Heart left ventricle (tissue), 13 donors: ENCODE results near the gene ZBTB7C.

Experiments used
- CTCF ChIP-seq, 12 donors: fragments of 200-600 bp; sonication (generic) in 4 of 12; IDR thresholded peaks; one replicate each; pipeline versions ENCODE4 v1.5.0 to v1.8.0; 2018 to 2022; ENCODE audit warnings: antibody characterized with exemption in 12 of 12, mild to moderate bottlenecking in 5 of 12
- POLR2A ChIP-seq, 2 donors: fragments of 450-650 bp; IDR thresholded peaks; one replicate each; pipeline ENCODE4 v1.6.1; 2017; ENCODE audit warnings: antibody characterized with exemption in 2 of 2, mild to moderate bottlenecking in 2 of 2, moderate library complexity in 2 of 2
- donor health status: ischemic (EF 13 %, LVEDD 7.1; RV severe dilation, severe dysfunction).
- donor health status: DM: no; HTN: yes; CAD: no.
- donor health status: DM: no; HTN: no; CAD: no.
- donor health status: ischemic (EF 25% LVEDD 6.9; RV normal size, moderate dysfunction).
- donor health status: ischemic (EF 25% LVEDD 5.7; RV mildly dilated, moderate dysfunction).
- donor health status: ischemic (EF 35%, LVEDD 5.7; RV mildly dilated, moderate dysfunction).
- donor health status: nonischemic (EF 11% LVEDD 7.7; RV severe dilation, severe dysfunction).
- donor health status: DM: yes; HTN: yes; CAD: no.
- donor health status: PGD.
- donor health status: ischemic (EF 29% LVEDD 5.4; RV normal size, mild dysfunction).
- donor health status: nonischemic (EF 23%, LVEDD 6.1; RV moderate dilation, normal function).

GRCh38 chr18:48319801-48320638 is 89.2 kb downstream of the ZBTB7C start:
- no peak for TF ChIP-seq CTCF (IDR thresholded peaks at IDR 0.05)
- TF ChIP-seq POLR2A (IDR thresholded peaks at IDR 0.05) = no peak
